ENCODE measurements around the gene PSMB2. TPM values are rescaled to one million over a fixed set of nuclear protein-coding genes. Genes with fewer than 3 reads are reported as not detected.

Gene PSMB2
- total and polyA plus RNA-seq, 10 of the 15 experiments (the other 5 are each of a cell fraction or from before 2014, with no cell fraction given) = 71.7 to 299 (median 145) TPM

- ChIA-PET RAD21 (ENCODE audit: unreplicated experiment) (no interaction called here), SMC1A (ENCODE audit: uncharacterized antibody, unreplicated experiment) (no interaction called here), CTCF (no interaction called here), POLR2A (no interaction called here)
- FAIRE-seq (no peak), DNase-seq (ENCODE audit: low read depth, low spot score) (no peak), ATAC-seq (no peak)
- H3K4me3 ChIP-seq = no peak overlapping the region
- BruUV-seq (replicated peaks) = no TSS peak
- H3K36me3 ChIP-seq (ENCODE audit: control insufficient read depth in 2 of 2, insufficient read depth in 2 of 2, low read length in 1 of 2) = peaks cover 2 to 48% of the 10 kb centered on the region in 2 experiments
- H3K27ac ChIP-seq (ENCODE audit: control insufficient read depth, insufficient read depth) = no peak overlapping the region
- intact Hi-C loops (cut with micrococcal nuclease; ENCODE audit: unreplicated experiment) = no loop called here
- peaks cover 26% of the 10 kb centered on the region for H3K79me2 ChIP-seq (ENCODE audit: control insufficient read depth, insufficient read depth, low read length)
- H3K9ac ChIP-seq (ENCODE audit: control insufficient read depth, insufficient read depth, low read length) = no peak overlapping the region
- 100% methylated on average over 3 of the region's 3 CpGs for WGBS (ENCODE audit: insufficient coverage, insufficient replicate concordance, low lambda C conversion rate, missing lambda C conversion rate)
- H3K9me3 ChIP-seq (replicated peaks; ENCODE audit: control insufficient read depth, insufficient read depth, low read length) = no peaks in the 10 kb centered on the region
- no peaks in the 10 kb centered on the region for H4K20me1 ChIP-seq (ENCODE audit: control insufficient read depth, insufficient read depth)
- no peaks in the 10 kb centered on the region for H3K27me3 ChIP-seq (replicated peaks in 1 of 2; ENCODE audit: control insufficient read depth in 2 of 2, insufficient read depth in 2 of 2, low read length in 1 of 2)
- no peak overlapping the region for H2AFZ ChIP-seq (ENCODE audit: control insufficient read depth, low read depth, low read length)
- no peaks in the 10 kb centered on the region for H3K4me1 ChIP-seq (ENCODE audit: control insufficient read depth, insufficient read depth, low read length)
- TF ChIP-seq HDAC6 (IDR thresholded peaks at IDR 0.05; ENCODE audit: unreplicated experiment) = no peak
- no peak for TF ChIP-seq IRF3 (IDR thresholded peaks at IDR 0.05)
- TF ChIP-seq SUZ12 (IDR thresholded peaks at IDR 0.05; ENCODE audit: unreplicated experiment) = no peak
- TF ChIP-seq MYB (IDR thresholded peaks at IDR 0.05; ENCODE audit: borderline replicate concordance, low read depth, low read length) = no peak
- TF ChIP-seq HCFC1 (IDR thresholded peaks at IDR 0.05; ENCODE audit: low read length) = no peak
- TF ChIP-seq TCF3 (IDR thresholded peaks at IDR 0.05; ENCODE audit: borderline replicate concordance, insufficient read depth, low read depth, low read length) = no peak
- TF ChIP-seq ZNF274 (IDR thresholded peaks at IDR 0.05; ENCODE audit: insufficient read depth, insufficient read length) = no peak
- no peak overlapping the region for H3K4me2 ChIP-seq (ENCODE audit: control insufficient read depth, insufficient read depth)
- in situ Hi-C loops (cut with MboI) = loop anchor here (5.0 kb wide), 1 partner anchor 96 kb away; no protein-coding TSS in a partner anchor
These were observed 9.9 kb downstream of the PSMB2 start for GRCh38 chr1:35631396-35631795.
